ENCODE measurements around the gene DNAJB13. TPM values are rescaled to one million over a fixed set of nuclear protein-coding genes. Genes with fewer than 3 reads are reported as not detected.

DNAJB13 gene
- polyA plus RNA-seq, 3 donors: 5.4 to 7.3 (median 5.7) TPM

DNA sequence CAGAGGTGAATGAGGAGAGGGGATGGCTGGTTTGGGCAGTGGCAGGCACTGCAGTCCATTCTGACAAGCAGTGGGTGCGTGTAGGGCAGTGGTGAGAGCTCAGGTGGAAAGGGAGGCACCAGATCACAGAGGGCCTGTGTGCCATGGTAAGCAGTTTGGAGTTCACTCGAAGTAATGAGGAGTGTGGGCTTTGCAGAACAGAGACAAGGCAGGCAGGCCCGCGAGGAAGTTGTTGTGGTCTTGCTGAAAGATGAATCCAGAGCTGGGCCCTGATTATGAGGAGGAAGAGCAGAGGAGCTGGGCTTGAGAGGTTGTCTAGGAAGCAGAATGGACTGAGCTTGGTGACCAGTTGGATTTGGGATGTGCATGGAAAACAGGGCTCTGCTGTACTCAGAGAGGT, 1.6 kb upstream of the DNAJB13 start:
- no peak for DNase-seq

DNA sequence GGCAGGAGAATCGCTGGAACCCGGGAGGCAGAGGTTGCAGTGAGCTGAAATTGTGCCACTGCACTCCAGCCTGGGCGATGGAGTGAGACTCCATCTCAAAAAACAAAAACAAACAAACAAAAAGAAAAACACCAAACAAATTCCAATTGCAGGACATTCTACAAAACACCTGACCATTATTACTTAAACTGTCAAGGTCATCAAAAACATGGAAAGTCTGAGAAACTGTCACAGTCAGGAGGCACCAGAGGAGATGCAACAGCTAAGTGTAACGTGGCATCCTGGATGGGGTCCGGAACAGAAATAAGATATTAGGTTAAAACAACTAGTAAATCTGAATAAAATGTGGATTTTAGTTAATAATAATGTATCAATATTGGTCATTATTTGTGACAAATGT, 914 bp upstream of the DNAJB13 start:
- no peak for DNase-seq

DNA sequence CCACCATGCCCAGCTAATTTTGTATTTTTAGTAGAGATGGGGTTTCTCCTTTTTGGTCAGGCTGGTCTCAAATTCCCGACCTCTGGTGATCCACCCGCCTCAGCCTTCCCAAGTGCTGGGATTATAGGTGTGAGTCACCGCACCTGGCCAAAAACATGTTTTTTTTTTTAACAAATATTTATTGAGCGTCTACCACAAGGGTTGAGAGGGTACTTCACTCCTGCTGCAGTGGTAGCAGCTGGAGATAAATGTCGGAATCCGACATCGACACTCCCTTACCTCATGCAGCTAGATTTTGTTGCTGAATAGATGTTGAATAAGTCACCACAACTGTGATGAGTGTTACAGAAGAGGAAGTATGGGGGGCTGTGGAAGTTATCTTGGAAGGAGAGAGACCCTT, 971 bp downstream of the DNAJB13 start:
- DNase-seq: no peak

DNA sequence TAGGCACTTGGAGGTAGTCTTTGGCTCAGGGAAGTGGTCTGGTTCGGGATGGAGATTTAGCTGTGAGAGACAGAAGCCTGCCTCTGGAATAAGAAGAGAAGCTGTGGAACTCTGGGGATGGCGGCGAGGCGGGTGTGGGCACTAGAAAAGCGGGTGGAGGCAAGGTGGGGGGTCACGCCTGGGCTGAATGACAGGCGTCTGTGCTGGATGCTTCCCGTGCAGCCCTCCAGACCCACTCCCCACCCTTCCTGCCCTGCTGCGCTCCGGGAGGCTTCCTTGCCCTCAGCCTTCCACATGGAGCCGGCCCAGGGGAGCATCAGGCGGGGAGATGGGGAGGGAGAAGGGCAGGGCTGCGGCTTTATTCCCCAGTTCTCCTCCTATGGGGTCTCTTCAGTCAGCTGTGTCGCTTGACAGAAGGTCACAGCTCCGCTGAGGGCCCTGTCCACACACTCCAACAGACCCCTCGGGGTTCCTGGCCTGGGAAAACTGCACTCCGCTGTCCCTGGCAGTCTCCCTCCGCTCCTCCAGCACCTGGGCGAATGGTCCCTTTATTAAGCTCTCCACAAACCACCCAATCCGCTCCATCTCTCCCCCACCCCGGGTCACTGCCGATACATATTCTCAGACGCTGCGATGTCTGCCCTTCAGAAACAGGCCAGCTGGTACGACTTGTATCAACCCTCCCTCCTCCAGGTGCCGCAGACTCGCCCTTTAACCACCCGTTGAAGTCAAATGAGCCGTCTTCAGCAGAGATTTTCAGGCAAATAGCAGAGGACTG, 6.2 kb downstream of the DNAJB13 start:
- DNase-seq: no peak

DNA sequence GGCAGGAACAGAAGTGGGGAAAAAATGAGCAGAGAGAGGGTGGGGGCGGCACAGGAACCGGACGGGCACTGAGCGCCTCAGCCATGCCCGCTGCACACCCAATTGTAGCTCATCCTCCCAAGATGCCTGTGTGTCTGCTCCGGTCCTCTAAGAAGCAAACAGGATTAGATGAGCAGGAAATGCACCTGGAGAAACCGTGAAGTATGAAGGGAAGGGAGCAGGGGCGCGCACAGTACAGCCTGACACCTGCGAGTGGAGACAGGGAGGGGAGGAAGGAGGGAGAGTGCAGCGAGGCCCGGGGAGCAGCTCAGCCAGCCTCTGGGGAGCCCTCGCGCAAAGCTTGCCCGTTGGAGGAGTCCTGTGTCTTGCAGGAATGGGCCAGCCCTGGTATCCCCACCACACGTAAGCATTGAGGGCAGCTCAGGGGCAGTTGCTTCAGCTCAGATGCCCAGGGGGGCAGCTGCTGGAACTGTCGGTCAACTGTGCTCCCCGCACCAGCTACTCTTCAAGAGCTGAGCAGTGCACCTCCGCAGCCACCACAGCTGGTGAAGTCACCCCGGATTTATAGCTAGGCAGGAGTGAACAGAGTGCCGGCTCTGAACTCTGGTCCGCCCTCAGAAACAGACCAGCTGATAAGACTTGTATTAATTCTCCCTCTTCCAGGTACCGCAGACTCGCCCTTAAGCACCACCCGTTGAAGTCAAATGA, 7.0 kb downstream of the DNAJB13 start:
- no peak for DNase-seq

DNA sequence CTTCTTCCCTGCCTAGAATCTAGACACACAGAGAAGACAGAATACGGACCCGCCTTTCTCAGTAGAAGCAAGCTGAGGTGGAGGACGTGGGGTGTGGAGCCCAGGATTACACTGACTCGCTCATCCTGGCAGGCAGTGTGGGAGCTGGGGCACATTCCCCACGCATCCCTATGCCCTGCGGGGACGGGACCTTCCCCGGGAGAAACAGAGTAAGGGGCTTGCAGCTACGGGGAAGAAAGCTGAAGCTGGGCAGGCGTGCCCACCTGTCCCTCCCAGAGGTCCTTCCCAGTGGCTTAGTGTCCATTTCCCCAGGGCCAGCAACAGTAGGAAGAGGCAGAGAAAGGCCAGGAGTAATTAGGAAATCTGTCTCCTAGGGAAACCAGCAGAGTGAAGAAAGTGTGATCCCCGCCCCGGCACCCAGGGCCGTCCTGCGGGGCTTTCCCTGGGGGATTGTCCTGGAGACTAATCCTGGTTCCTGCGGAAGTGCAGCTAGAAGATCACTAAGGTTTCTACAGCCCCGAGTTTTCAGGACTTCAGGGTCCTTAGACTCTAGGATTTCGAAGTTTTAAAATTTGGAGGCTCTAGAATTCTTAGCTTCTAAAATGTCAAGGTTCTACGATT, 7.8 kb downstream of the DNAJB13 start:
- DNase-seq: no peak

DNA sequence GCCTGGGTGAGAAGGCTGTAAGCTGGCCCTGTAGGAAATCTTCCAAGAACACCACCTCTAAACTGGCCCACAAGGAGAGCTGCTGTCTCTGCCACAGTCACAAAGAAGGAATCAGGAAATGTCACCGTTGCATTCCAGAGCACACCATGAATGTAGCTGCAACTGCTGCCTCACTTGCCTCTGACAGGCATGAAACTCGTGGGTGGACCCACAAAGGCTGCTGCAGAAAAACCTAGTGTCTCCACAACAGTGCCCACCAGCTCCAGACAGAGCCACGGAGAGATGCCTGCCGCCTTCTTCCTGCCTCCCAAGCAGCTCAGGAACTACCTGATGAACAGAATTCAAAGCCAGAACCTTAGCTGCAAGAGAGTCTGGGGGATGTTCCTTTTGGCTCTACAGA, 10.5 kb downstream of the DNAJB13 start:
- no peak for DNase-seq

DNA sequence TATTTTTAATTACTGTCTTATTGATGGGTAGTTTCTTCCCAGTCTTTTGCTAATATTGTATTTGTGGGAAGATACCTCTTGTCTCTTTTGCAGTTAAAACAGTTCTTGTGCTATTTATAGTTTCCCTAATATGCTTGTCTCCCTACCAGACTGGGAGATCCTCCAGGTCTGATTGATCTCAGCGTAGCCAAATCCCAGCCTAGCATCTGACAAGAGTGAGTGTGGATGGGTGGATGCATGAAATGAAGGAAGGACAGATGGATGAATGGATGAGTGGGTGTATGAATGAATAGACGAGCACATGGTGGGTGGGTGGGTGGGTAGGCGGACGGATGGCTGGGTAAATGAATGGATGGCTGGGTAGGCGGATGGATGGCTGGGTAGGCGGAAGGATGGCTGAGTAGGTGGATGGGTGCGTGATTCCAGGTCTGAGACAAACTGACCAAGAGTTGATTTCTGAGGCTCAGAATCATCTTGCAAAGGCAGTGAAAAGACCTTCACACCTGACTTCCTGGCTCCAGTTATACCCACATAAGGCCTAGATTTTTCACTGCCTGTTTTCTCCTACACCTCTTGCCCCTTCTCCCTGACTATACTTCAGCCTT, 11.4 kb downstream of the DNAJB13 start:
- no peak for DNase-seq

DNA sequence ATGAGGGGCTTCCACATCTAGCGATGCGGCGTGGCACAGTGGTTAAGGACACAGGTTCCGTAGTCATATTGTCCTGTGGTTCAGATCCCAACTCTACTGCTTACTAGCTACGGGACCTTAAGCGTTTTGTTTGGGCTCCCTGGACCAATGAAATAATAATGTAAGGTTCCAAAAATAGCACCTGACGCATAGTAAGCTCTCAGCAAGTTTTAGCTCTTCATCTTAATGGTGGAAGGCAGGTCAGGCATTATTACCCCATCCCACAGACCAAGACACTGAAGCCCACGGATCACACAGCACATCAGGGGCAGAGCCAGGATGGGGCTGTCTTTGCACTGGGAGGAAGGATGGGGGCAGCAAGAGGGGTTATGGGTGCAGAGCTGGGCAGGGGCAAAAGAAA, 13.0 kb downstream of the DNAJB13 start:
- DNase-seq: no peak

DNA sequence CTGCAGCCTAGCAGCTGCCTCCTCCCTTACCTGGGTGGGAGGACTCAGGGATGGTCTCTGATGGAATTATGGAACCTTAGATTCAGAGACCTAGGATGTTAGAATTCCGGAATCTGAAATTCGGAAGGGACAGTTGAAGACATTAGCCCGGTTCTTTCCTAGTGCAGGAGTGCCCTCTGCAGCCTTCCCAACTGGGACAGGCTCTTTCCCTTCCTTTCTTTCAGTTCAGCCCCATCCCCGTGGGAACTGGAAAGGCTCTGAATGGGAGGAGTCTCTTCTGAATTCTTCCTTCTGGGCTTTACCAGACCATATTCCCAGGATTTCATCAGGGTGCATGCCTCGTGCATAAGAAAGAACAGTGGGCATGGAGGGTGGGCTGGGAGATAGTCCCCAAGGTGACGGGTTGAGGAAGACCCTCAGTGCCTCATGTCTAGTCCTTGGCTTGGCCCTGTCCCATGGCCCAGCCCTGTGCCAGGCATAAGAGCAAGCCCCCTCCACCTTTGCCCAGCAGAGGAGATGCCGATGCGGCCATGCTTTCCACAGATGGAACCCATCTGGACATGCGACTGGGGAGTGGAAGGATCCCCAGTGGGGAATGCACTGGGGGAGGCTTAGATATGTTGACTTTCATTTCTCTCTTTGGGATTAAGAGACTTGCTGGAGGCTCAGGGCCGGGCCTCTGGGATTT, 14.4 kb downstream of the DNAJB13 start:
- DNase-seq: no peak

DNA sequence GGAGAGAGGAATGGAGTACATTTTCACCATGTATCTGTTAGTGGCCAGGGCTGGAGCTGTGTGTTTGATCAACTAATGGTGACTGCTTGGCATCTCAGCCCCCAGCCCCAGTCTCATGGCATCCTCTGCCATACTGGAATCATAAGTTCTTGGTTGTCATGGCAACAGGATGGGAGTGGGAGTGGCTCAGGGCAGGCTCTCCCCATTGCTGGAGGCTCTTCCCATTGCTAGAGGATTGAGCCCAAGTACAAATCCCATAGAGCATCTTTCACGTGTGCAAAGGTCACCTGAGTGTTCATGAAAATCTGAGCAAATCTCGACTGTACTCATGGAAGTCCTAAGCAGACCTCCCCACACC, 14.9 kb downstream of the DNAJB13 start:
- no peak for DNase-seq

DNA sequence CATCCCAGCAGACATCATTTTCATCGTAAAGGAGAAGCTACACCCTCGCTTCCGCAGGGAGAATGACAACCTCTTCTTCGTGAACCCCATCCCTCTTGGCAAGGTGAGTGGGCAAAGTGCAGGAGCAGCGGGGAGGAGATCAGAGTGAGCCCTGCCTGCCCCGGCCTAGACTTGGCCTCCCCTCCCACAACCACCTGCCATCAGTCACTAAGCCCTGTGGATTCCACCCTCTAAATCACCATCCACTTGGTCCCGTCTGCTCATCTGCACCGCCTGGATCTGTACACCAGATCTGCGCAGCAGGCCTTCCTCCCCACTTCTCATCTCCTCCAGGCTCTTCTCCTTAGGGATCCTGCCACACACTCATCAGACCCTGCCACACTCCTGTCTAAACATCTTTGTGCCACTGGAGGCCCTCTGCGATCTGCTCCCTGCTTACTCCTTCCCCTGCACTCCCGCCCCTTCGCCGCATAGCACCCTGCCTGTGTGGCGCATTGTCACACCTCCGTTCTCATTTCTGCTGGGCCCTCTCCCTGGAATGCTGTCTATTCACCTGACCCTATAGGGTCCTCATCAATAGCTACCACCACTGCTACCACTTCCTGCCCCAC, 17.6 kb downstream of the DNAJB13 start:
- no peak for DNase-seq

DNA sequence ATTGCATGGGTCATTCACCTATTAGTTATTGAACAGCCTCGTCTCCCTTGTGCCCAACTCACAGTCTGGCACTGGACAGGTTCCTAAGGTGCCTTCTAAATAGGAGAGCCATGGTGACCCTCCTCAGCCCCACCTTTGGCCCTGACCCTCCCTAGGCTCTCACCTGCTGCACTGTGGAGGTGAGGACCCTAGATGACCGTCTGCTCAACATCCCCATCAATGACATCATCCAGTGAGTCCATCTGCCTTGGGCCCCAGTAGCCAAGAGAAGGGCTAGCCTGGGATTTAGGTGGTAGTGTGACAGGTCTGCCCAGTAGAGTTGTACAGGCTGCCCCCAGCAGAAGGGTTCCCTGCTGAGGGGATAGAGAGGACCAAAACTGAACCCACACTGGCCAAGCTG, 18.3 kb downstream of the DNAJB13 start:
- DNase-seq: no peak

DNA sequence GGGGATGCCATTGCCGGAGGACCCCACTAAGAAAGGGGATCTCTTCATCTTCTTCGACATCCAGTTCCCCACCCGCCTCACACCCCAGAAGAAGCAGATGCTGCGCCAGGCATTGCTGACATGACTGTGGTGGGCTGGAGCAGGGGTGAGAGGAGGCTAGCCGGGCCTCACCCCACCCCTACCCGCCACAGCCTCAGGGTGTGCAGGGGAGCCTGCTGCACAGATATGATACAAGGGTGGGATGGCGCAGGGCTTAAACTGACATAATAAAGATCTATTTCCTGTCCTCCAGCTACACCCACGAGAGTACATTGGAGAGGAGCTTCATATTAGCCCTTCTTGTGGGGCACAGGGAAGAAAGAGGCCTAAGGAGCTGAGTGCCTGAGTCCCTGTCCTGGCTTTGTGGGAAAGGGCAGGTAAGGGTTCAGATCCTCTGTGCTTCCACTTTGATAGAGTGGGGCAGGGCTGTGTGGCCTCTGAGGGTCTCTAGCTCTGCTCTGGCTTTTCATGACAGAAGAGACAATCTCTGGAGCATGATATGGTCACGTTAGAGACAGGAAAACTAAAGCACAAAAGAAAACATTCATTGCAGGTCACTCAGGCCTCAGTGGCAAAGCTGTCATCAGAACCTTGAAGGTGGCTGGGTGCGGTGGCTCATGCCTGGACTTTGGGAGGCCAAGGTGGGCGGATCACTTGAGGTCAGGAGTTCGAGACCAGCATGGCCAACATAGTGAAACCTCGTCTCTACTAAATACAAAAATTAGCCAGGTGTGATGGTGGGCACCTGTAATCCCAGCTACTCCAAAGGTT, 19.4 kb downstream of the DNAJB13 start:
- DNase-seq: no peak

DNA sequence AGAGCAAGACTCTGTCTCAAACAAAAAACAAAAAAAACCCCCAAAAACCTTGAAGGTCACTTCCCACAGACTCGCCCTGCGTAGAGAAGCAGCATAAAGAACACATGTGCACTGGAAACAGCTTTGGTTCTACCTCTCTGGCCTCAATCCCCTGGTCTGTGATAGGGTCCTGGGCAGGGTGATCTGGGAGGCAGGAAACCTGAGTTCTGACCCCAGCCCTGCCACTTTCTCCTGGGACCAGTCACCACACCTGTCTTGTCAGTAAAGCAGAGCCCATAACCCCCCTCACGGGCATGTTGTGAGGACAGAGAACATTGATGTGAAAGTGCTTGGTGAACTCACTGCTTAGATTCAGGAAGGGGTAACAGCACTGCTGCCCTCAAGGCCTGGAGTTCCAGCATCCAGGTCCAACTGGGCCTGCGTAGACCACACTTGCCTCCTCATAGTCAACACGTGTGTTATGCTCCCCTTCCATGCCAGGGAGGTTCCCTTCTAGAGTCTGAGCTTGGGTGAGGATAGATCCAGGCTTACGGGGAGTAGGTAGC, 20.4 kb downstream of the DNAJB13 start:
- DNase-seq: no peak

DNA sequence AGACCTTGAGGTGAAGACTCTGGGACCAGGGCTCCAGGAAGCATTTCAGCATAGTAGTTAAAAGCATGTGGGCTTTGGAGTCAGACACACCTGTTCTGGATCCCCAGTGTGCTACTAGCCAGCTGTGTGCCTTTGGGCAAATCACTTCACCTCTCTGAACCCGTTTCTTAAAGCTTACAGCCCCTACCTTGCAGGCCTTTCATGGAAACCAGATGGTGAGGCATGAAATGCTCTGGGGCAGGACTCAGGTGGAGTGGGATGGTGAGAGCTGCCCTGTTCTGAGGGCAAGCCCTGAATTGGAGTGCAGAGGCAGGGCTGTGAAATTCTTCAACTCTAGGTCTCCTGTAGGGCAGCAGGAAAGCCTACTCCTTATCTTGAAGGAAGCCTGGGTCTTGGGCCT, 21.4 kb downstream of the DNAJB13 start:
- DNase-seq: no peak

DNA sequence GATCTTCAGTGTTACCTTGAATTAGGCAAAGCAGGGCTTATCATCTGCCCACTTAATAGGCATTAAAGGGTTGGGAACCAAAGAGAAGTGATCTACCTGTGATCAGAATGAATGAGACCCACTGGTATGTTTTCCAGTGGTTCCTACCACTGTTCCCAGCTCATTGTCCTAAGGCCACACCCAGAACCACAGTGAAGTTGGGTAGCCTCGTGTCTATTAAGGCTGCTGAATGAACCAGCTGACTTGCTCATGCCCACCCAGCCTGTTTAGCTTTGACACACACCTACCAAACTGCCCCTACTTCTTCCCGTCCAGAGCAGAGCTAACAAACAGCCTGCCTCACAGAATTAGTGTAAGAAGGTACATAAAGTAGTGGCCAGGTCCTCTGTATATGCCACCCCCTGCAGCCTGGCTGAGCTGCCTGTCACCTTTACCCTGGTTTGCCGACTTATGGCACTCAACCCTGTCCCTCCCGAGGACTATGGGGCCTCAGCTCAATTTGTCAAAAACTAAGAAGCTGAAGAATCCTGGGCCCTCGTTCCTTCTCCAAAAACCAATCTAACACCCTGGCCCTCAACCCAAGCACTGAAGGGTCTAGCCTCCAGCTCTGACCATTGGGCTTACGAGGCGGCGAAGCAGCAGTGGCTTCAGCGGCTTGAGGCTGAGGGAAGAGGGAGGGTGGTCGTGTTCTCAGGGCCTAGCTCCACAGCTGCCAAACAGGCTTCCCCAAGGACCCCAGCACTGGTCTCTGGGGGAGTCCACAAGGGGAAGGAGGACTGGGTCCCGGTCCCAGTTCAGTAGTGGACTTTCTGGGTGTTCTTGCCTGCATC, 22.0 kb downstream of the DNAJB13 start:
- DNase-seq: no peak

DNA sequence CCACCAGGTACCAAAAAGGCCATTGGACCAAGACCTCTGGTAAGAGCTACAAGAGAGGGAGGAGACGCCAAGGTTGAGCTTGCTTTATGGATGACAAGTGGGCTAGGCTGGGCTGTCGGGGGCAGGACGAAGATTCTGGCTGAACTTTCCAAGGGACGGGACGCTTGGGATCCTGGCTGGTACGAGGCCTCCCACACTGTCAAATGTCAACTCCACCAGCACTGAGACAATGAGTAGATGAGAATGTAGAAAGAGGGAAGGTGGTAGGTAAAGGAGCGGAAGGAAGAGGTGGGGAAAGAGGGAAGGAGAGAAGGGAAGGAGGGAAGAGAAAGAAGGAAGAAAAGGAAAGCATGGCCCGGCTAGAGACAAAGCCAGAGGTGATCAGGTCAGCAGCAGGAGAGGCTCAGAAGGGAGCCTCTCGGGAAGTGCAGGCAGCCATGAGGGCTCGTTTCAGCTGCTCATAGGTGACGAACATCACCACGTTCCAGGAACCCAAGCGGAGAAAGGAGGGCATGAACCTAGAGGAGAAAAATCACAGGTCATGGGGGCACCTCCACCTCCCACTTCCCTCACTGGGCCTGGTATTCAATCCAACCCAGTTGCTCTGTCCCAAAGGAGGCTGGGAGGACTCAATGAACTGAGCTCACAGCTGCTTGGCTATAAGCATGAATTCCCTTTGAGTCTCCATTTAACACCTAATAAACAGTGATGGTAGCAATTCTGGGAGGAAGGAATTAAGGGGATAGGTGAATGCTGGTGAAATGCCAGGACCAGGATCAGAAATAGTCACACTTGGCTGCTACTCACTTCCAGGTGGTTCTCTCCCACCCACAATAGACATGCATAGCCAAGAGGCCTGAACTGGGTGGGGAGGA, 24.0 kb downstream of the DNAJB13 start:
- no peak for DNase-seq

DNA sequence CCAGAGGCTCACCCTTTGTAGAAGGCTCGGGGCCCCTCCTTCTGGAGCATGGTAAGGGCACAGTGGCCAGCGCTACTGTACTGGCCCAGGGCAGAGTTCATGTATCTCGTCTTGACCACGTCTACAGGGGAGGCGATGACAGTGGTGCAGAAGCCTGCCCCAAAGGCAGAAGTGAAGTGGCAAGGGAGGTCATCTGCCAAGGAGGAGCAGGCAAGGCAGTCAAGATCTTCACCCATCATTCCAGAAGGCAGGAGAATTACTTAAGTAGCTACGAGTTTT, 24.6 kb downstream of the DNAJB13 start:
- DNase-seq: no peak
